GM15510 (cell line): ENCODE data around the gene EIF3F.

Source experiments
- POLR2A ChIP-seq: IDR thresholded peaks from 3 replicates; pipeline ENCODE4 v1.6.1; 2011; ENCODE audit warnings: borderline replicate concordance; ENCODE audit not compliant: insufficient read length; ENCODE audit errors: extremely low read depth

The EIF3F gene

DNA sequence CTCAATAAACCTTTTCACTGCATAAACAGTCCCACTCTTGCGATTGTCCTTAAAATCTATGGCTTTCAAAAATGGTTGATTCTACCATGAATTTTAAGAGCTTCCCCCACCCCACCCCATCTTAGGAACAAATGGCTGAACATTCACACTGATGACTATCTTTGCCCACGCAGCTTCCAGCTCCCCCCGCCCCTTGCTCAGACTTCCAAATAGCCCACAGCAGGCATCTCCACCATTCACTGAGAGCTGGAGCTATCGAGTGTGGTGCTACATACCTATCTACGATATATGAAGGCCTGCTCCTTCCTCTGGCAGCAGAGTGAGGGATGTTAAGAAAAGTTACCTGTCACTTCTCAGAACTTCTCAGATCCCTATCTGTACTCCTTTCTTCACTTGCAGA lies 26.7 kb downstream of the EIF3F start:
- TF ChIP-seq POLR2A = no peak

DNA sequence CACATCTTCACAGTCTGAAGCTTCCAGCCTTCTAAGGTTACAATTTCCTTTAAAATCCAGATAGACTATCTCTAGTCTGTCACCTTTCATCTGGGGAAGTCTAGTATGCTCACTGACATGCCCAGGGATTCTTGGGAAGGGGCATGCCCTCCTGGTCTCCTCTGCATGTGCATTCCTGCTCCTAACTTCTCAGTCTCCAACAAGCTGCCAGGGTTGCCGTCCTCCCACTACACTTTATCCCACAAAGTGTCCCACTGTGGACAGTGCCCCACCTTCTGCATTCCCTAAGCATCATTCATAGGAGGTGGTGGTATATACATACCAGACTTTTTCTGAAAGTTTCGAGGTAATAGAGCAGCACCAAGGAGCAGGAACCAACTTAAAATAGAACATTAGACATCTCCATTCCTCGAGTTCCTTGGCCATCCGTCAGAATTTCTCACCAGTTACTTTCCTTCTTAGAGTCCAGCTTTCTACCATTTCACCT lies 28.7 kb downstream of the EIF3F start:
- no peak for TF ChIP-seq POLR2A

DNA sequence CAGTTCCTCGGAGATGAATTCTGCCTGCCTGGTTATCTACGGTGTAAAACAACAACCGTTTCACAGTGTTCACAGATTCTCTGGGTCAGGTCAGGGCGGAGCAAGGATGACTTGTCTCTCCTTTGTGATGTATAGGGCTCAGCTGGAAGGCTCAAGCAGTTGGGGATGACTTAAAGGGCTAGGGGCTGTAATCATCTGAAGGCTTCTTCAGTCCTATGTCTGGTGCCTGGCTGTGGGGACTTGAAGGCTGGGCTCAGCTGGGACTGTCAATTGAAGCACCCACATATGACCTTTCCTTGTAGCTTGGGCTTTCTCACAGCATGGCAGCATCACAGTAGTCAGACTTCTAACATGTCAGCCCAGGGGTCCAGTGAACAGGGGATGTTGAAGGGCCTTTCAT lies 29.3 kb downstream of the EIF3F start:
- TF ChIP-seq POLR2A = no peak

DNA sequence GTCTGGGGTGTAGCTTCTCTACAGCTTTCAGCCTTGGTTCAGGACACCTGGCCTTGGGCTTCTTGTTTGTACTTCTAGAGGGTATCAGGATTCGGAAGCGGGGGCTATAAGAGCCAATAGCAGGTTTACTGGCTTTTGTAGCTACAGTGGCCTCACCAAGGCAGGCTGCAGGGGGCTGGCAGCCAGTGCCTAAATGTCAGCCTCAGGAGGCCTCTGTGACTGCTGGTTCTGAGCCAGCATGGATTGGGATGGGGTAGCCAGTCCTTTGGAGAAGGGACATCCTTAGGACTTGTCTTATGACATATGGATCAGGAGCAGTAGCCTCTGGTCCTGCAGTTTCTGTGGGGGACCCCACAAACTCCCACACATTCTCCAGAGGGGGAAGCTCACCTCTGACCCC lies 29.9 kb downstream of the EIF3F start:
- TF ChIP-seq POLR2A = no peak

DNA sequence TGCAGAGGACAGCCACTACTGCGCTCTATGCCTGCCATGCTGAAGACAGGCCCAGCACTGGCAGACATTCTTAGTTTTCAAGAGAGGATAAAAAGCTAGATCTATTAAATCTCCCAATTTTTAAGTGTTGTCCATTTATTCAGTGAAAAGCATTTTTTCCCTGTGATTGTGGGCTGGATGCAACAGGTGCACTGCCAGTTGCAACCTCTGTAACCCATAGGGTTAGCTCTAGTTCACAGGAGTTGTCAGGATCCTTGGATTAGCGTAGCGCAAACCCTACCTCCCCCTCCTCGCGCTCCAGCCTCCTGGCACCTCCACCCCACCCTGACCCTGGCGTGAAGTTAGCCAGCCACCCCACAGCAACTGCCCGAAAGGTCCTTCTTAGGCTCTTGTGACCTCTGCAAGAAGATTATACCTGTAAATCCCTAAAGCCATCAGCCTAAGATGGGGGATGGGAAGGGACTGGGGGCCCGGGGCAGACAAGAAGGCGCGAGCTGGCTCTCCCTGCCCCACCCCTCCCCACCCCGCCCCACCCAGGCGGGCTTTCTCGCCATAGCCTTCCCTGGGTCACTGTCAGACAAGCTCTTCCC lies 30.9 kb downstream of the EIF3F start:
- no peak for TF ChIP-seq POLR2A

DNA sequence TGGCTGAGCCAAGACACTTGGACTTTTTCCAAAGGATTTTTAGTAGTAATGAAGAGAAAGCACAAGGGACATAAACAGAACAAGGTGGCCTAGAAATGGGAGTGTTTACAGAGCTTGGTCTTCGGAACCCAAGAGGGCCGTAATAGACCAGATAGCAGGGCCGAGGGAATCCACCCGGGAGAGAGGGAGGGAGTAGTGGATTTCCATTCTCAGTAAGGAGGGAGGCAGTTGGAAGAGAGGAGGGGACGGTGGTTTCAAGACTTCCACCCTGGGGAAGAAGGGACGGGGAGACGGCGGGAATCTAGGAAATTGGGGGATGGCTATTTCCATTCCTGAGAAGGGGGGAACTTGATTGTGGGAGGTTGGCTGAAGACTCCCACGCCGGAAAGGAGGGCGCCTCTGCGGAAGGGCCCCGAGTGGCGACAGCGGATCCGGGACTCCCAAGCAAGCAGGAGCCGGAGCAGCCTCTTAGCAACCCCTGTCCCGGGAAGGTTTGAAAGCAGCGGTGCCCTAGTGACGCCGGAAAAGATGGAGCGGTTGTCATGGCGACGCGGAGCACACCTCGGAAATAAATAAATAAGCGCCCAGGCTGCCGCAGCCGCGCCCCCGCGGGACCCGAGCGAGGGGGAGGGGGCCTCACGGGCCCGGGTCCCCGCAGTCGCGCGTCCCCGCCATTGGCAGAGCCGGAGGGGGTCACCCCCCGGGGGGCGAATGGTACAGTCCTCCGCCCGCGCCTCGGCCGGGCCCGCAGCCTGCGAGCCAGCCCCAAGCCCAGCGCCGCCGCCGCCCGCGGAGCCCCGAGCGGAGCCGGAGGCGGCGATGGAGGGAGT lies 31.6 kb downstream of the EIF3F start:
- TF ChIP-seq POLR2A = no peak

DNA sequence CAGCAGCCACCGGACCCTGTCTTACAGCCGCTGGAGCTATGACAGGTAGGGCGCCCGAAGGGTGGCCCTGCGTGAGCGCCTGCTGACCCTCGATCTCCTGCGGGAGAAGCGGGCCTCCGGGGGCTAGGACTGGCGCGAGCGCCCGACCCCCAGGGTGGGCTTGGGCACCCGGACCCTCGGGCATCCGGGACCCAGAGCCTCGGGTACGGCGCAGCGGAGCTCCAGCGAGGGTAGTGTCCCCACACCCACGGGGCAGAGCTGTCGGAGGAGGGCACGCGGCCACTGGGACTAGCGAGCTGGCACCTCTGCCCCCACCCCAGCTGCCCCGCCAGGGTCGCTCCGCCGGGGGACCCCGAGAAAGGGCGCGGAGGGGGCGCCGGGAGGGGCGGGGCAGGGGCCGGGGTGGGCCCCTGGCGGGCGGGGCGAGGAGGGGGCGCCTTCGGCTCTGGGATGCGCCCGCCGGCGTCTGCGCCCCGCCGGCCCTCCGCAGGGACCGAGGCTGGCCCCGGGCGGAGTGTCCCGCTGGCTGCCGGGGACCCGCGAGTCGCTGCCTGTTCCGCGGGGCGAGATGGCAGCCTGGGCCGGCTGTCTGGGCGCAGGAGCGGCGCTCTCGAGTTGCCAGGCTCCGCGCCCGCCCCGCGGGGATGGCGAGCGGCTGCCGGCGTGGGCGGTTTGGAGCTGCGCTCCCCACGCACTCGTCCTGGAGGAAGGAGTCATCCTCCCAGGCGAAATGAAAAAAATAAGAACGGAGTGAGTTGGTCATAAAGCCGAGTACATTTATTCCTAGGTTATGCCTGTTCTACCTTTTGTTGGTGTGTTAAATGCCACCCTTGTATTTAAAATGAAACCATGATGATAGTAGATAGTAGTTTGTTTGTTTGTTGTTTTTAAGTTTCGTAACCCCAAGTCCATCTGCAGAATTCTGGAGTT lies 32.4 kb downstream of the EIF3F start:
- no peak for TF ChIP-seq POLR2A

DNA sequence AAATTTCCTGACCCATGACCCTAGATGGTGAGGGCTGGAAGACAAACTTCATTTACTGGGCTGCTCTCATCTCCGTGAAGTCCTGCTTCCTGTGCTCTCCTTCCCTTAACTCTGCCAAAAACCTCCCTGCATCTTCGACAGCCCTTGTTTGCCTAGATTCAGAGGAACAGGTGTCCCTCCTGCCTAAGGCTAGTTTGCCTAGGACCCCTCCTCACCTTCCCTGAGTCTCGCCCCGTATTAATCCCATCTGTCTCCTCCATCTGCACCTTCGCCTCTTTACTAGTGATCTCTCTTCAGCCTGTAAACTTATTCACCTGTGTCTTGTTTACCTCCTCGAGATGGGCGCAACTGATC lies 33.1 kb downstream of the EIF3F start:
- TF ChIP-seq POLR2A = no peak

DNA sequence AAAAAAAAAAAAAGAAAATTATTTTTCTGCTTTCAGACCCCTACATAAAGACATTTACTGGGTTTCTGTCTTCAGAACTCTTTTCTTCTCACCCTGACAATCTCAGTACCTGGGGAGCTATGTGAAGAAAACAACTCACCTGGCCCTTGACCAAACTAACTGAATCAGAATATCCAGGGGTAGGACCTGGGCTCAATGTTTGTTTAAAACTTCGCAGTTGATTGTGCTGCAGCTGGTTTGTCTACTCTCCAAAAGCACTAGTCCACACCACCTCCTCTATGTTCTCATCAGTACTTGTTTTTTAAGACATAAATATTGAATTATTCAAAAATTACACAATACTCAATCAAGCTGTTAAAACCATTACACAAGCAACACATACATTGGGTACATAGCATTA lies 34.8 kb downstream of the EIF3F start:
- TF ChIP-seq POLR2A = no peak

DNA sequence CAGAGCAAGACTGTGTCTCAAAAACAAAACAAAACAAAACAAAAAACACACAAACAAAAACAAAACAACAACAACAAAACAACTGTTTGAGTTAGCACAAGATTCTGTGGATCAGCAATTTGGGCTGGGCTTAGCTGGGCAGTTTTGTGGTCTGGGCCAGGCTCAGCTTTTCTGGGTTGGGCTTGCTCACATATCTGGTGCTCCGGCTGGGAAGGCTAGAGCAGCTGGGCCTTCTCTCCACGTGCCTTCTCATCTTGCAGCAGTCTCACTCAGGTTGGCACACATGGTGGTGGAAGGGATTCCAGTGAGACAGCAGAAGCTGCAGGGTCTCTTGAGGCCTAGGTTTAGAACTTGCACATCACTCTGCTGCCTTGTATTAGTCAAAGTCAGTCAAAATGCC lies 35.7 kb downstream of the EIF3F start:
- TF ChIP-seq POLR2A = no peak

DNA sequence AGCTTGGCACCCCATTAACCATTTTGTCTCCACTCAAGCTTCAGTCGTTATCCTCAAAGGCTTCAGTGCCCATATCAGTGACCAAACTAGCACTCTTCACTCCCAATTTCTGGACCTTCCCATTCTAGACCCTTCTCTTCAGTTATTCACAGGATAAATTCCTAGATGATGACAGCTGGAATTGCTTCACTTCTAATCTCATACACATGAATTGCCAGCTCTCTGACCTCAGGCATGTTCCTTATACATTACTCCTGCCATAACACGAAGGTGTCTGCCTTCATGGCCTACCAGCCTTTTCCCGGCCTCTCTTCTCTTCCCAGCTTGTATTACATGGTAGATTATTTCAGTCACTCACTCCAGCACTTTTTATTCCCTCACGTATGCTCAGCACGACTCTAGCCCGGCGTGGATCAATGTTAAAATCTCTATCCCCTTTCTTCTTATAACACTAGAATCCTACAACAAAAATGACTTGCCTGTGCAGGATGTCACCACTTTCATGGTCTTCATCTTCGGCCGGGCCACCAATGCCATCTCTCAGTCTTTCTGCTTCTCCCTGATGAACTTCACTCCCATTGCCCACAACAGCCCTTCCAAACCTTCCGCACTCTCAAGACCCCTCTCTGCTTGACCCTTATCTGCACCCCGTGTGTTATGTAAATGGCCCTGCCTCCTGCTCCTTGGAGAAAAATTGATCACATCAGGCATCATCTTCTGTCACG lies 36.9 kb downstream of the EIF3F start:
- TF ChIP-seq POLR2A = no peak

DNA sequence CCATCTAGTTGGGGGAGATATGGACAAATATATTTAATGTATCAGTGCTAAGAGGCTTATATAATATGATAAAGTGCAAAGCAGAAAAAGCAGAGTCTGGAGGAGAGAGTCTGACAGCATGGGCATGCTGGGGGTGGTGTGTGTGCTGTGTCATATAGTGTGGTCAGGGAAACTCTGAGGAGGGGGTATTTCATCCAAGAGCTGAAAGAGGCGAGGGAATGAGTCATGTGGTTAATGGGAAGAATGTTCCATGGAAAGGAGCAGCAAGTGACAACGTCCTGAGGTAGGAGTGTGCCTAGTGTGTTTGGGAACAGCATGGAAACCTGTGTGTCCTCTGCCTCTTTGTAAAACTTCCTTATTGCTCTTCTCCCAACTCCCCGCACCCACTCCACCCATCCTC lies 38.0 kb downstream of the EIF3F start:
- TF ChIP-seq POLR2A = no peak

DNA sequence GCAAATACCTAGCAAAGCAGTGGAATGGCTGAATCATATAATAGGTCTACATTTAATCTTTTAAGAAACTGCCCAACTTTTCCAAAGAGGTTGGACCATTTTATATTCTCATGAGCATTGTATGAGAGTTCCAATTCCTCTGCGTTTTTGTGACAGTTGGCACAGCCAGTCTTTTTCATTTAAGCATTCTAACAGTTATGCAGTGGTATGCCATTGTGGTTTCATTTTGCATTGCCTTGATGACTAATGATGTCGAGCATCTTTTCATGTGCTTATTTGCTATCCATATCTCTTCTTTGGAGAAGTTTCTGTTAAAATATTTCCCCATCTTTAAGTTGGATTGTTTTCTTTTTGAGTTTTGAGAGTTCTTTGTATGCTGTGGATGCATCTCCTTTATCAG lies 38.7 kb downstream of the EIF3F start:
- no peak for TF ChIP-seq POLR2A

DNA sequence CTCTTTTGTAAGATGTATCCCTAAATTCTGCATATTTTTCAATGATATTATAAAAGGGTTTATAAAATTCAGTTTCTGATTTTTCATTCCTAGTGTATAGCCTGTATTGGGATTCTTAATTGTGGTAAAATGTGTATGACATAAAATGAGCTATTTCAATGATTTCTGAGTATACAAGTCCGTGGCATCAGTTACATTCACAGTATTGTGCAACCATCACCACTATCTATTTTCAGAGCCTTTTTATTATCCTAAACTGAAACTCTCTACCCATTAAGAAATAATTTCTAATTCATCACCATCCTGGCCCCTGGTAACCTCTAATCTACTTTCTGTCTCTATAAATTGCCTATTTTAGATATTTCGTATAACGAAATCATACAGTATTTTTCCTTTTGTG lies 39.8 kb downstream of the EIF3F start:
- TF ChIP-seq POLR2A = no peak

DNA sequence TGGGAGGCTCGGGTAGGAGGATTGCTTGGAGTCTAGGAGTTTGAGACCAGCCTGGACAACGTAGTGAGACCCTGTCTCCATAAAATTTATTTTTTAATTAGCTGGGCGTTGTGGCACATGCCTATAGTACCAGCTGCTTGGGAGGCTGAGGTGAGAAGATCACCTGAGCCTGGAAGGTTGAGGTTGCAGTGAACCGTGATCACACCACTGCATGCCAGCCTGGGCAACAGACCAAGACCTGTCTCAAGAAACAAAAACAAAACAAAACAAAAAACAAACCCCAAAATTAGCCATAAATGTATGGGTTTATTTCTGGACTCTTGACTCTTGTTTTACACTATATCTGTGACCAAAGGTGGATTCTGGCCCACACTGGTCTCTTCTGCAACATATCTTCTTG lies 41.6 kb downstream of the EIF3F start:
- no peak for TF ChIP-seq POLR2A
